Heart left ventricle (tissue), 16 donors: ENCODE data around the gene SETD3. TPM values are rescaled to one million over a fixed set of nuclear protein-coding genes. Genes with fewer than 3 reads are reported as not detected.
A peak's percentile ranks its signal among the peaks of the same experiment; 100 is the strongest.

ENCODE experiments used
- ATAC-seq, 4 donors: fragments of 200-7000 bp; cut with Tn5 transposase; one replicate each; pipeline ENCODE4 v1.9.1; 2020 to 2022; ENCODE audit warnings: moderate library complexity in 4 of 4, mild to moderate bottlenecking in 3 of 4, moderate number of reproducible peaks in 1 of 4
- DNase-seq, 5 donors: peaks; one replicate each; pipeline ENCODE4 v3.0.0-alpha.2; 2020
- H3K27ac ChIP-seq, 12 donors: fragments of 200-600 bp; sonication (generic) in 4 of 12; one replicate each; pipeline versions ENCODE4 v1.5.0 to v1.8.0; 2016 to 2022; ENCODE audit warnings: mild to moderate bottlenecking in 2 of 12
- H3K27me3 ChIP-seq, 9 donors: fragments of 200-600 bp; sonication (generic) in 2 of 9; one replicate each; pipeline versions ENCODE4 v1.5.1 to v1.8.0; 2016 to 2022; ENCODE audit warnings: mild to moderate bottlenecking in 3 of 9
- H3K36me3 ChIP-seq, 9 donors: fragments of 200-600 bp; sonication (generic) in 2 of 9; one replicate each; pipeline versions ENCODE4 v1.5.0 to v1.8.0; 2018 to 2022; ENCODE audit warnings: mild to moderate bottlenecking in 2 of 9
- H3K4me1 ChIP-seq, 12 donors: fragments of 200-600 bp; sonication (generic) in 4 of 12; one replicate each; pipeline versions ENCODE4 v1.5.0 to v1.8.0; 2016 to 2022; ENCODE audit warnings: mild to moderate bottlenecking in 3 of 12
- H3K4me3 ChIP-seq, 12 donors: fragments of 200-600 bp; sonication (generic) in 4 of 12; one replicate each; pipeline versions ENCODE4 v1.5.0 to v1.8.0; 2017 to 2022; ENCODE audit warnings: mild to moderate bottlenecking in 9 of 12, moderate library complexity in 4 of 12
- H3K9me3 ChIP-seq, 12 donors: fragments of 200-600 bp; sonication (generic) in 4 of 12; one replicate each; pipeline versions ENCODE4 v1.5.0 to v1.8.0; 2016 to 2022; ENCODE audit warnings: mild to moderate bottlenecking in 1 of 12
- CTCF ChIP-seq, 12 donors: fragments of 200-600 bp; sonication (generic) in 4 of 12; IDR thresholded peaks; one replicate each; pipeline versions ENCODE4 v1.5.0 to v1.8.0; 2018 to 2022; ENCODE audit warnings: antibody characterized with exemption in 12 of 12, mild to moderate bottlenecking in 5 of 12
- POLR2A ChIP-seq, 2 donors: fragments of 450-650 bp; IDR thresholded peaks; one replicate each; pipeline ENCODE4 v1.6.1; 2017; ENCODE audit warnings: antibody characterized with exemption in 2 of 2, mild to moderate bottlenecking in 2 of 2, moderate library complexity in 2 of 2
- WGBS, 4 donors: extraction: QIAGEN DNeasy Blood & Tissue Kit in 2 of 4; methylation state at CpG; one replicate each; pipeline versions ENCODE4 v1.1.5 to v1.1.7; 2013 to 2018; 5-methylcytosine and 5-hydroxymethylcytosine counted together
- intact Hi-C, 10 donors: fragments of 100-400 bp; cut with DNase I; formaldehyde crosslinking; loops; one replicate each; pipeline versions ENCODE4 v1.11.1 to v1.14.2; 2022
- polyA plus RNA-seq, 2 donors: library from polyadenylated mRNA; stranded (reverse); fragments of 200-250 nt; gene quantifications; one replicate each; pipeline ENCODE4 v1.2.3, GENCODE V29; 2013
- total RNA-seq, 9 donors: library from RNA; depleted of rRNA in 2 of 9; stranded (reverse); fragments of >200 nt in 2 of 9; fragmentation: NEBNext Ultra II Directional in 3 of 9; extraction: Animal tissue kit (Norgen Biotek cat#: 25700) in 3 of 9; gene quantifications; one replicate each; pipeline versions ENCODE4 v1.1.0 to v1.2.4, GENCODE V29; 2016 to 2023
- donor health status: ischemic (EF 13 %, LVEDD 7.1; RV severe dilation, severe dysfunction).
- donor health status: healthy with polysubstance abuse.
- donor health status: DM: no; HTN: yes; CAD: no.
- donor health status: DM: no; HTN: no; CAD: no.
- donor health status: ischemic (EF 25% LVEDD 6.9; RV normal size, moderate dysfunction).
- donor health status: ischemic (EF 25% LVEDD 5.7; RV mildly dilated, moderate dysfunction).
- donor health status: healthy.
- donor health status: DM: yes; HTN: yes; CAD: no.
- donor health status: ischemic (EF 35%, LVEDD 5.7; RV mildly dilated, moderate dysfunction).
- donor health status: nonischemic (EF 11% LVEDD 7.7; RV severe dilation, severe dysfunction).
- donor health status: DM: yes; HTN: yes; CAD: no.
- donor health status: PGD.
- donor health status: ischemic (EF 29% LVEDD 5.4; RV normal size, mild dysfunction).
- donor health status: nonischemic (EF 23%, LVEDD 6.1; RV moderate dilation, normal function).

SETD3 gene
- total and polyA plus RNA-seq, 11 donors: 49.7 to 130 (median 92.6) TPM

GRCh38 chr14:99512571-99513182 is 32.0 kb upstream of the SETD3 start:
- ATAC-seq (no peak), DNase-seq (peak in 3 of 5 donors; percentile 10 to 28 (median 22))
- TF ChIP-seq POLR2A (IDR thresholded peaks at IDR 0.05) (no peak), CTCF (IDR thresholded peaks at IDR 0.05) (no peak)
- Histone ChIP-seq H3K27ac (peak overlapping the region in 1 of 12 donors; percentile 70), H3K9me3 (no peaks in the 10 kb centered on the region), H3K27me3 (no peaks in the 10 kb centered on the region), H3K36me3 (peaks cover 0 to 68% (median 49%) of the 10 kb centered on the region in 9 donors), H3K4me1 (peaks cover 0 to 17% (median 3%) of the 10 kb centered on the region in 12 donors), H3K4me3 (no peak overlapping the region)
- WGBS, 4 donors: 79 to 94% (median 90%) methylated on average over 10 to 16 of the region's 16 CpGs
- intact Hi-C loops: loop anchor here in 1 of 10 donors (10.0 kb wide), 1 partner anchor 372 kb away; no protein-coding TSS in a partner anchor

- Histone ChIP-seq H3K36me3 (peaks cover 0 to 74% (median 55%) of the 10 kb centered on the region in 9 donors), H3K27ac (peak overlapping the region in 7 of 12 donors; percentile 14 to 70 (median 62))
- DNase-seq: no peak
These were observed 31.4 kb upstream of the SETD3 start for GRCh38 chr14:99512110-99512449.

GRCh38 chr14:99511421-99512109 is 30.9 kb upstream of the SETD3 start:
- Histone ChIP-seq H3K27me3 (no peaks in the 10 kb centered on the region), H3K4me3 (no peak overlapping the region), H3K36me3 (peaks cover 0 to 80% (median 60%) of the 10 kb centered on the region in 9 donors), H3K27ac (peak overlapping the region in 9 of 12 donors; percentile 14 to 70 (median 52)), H3K4me1 (peaks cover 0 to 17% (median 3%) of the 10 kb centered on the region in 12 donors), H3K9me3 (no peaks in the 10 kb centered on the region)
- WGBS, 4 donors: 52 to 74% (median 68%) methylated on average over 11 to 12 of the region's 12 CpGs
- intact Hi-C loops: loop anchor here in 1 of 10 donors (10.0 kb wide), 1 partner anchor 373 kb away; no protein-coding TSS in a partner anchor
- DNase-seq: peak in 4 of 5 donors; percentile 25 to 65 (median 48)
- no peak for TF ChIP-seq CTCF (IDR thresholded peaks at IDR 0.05)
- TF ChIP-seq POLR2A (IDR thresholded peaks at IDR 0.05): no peak
- ATAC-seq: peak in 2 of 4 donors; percentile 25 to 36

More at GRCh38 chr14:99512110-99512449, 31.4 kb upstream of the SETD3 start:
- WGBS, 4 donors: 54 to 66% (median 63%) methylated on average over 10 of the region's 10 CpGs
- TF ChIP-seq POLR2A (IDR thresholded peaks at IDR 0.05) (no peak), CTCF (IDR thresholded peaks at IDR 0.05) (no peak)
- no peak for ATAC-seq
- intact Hi-C loops: loop anchor here in 1 of 10 donors (10.0 kb wide), 1 partner anchor 373 kb away; no protein-coding TSS in a partner anchor
- Histone ChIP-seq H3K27me3 (no peaks in the 10 kb centered on the region), H3K4me1 (peaks cover 0 to 17% (median 3%) of the 10 kb centered on the region in 12 donors), H3K4me3 (no peak overlapping the region), H3K9me3 (no peaks in the 10 kb centered on the region)

GRCh38 chr14:99510556-99511139 is 30.0 kb upstream of the SETD3 start:
- H3K27ac ChIP-seq: peak overlapping the region in 4 of 12 donors; percentile 35 to 70 (median 53)
- no peak overlapping the region for H3K4me3 ChIP-seq
- H3K36me3 ChIP-seq: peaks cover under 1 to 89% (median 69%) of the 10 kb centered on the region in 9 donors
- 74 to 77% (median 75%) methylated on average over 12 to 15 of the region's 15 CpGs for WGBS, 4 donors
- ATAC-seq (no peak), DNase-seq (no peak)
- TF ChIP-seq POLR2A (IDR thresholded peaks at IDR 0.05): no peak
- TF ChIP-seq CTCF (IDR thresholded peaks at IDR 0.05): no peak
- peaks cover 0 to 19% (median 3%) of the 10 kb centered on the region in 12 donors for H3K4me1 ChIP-seq
- H3K27me3 ChIP-seq: no peaks in the 10 kb centered on the region
- H3K9me3 ChIP-seq: no peaks in the 10 kb centered on the region
- intact Hi-C loops: loop anchor here in 1 of 10 donors (10.0 kb wide), 1 partner anchor 374 kb away; no protein-coding TSS in a partner anchor
